Thymus (tissue), 14 donors: Measurements from ENCODE around the gene GTF2A2. TPM values are rescaled to one million over a fixed set of nuclear protein-coding genes. Genes with fewer than 3 reads are reported as not detected.
"Not testable (repeated sequence)": the region's sequence is repeated elsewhere in the genome, so short reads cannot be mapped to it uniquely, and the experiment has no call there.

Experiments
- DNase-seq, 9 donors: peaks; one replicate each; pipeline ENCODE4 v3.0.0-alpha.2; 2013; ENCODE audit warnings: low spot score in 9 of 9, low read depth in 6 of 9, missing footprints in 1 of 9
- H3K27ac ChIP-seq, 2 donors: one replicate each; pipeline ENCODE4 v1.5.1; 2013; ENCODE audit warnings: control low read depth in 1 of 2, low read depth in 1 of 2, low read length in 1 of 2, mild to moderate bottlenecking in 1 of 2, moderate library complexity in 1 of 2
- H3K27me3 ChIP-seq, 2 donors: one replicate each; pipeline ENCODE4 v1.5.1; 2013; ENCODE audit warnings: low read length in 1 of 2; ENCODE audit not compliant: control insufficient read depth in 2 of 2, insufficient read depth in 1 of 2
- H3K36me3 ChIP-seq, 2 donors: one replicate each; pipeline ENCODE4 v1.5.1; 2013; ENCODE audit warnings: low read length in 1 of 2, mild to moderate bottlenecking in 1 of 2, moderate library complexity in 1 of 2; ENCODE audit not compliant: control insufficient read depth in 2 of 2, insufficient read depth in 2 of 2
- H3K4me1 ChIP-seq, 2 donors: one replicate each; pipeline ENCODE4 v1.5.1; 2013; ENCODE audit warnings: low read length in 2 of 2; ENCODE audit not compliant: control insufficient read depth in 2 of 2, insufficient read depth in 2 of 2
- H3K4me3 ChIP-seq, 2 donors: one replicate each; pipeline ENCODE4 v1.5.1; 2013; ENCODE audit warnings: low read length in 2 of 2, control low read depth in 1 of 2, mild to moderate bottlenecking in 1 of 2
- H3K9me3 ChIP-seq, 2 donors: one replicate each; pipeline ENCODE4 v1.5.1; 2013; ENCODE audit warnings: low read length in 1 of 2, mild to moderate bottlenecking in 1 of 2; ENCODE audit not compliant: control insufficient read depth in 2 of 2, insufficient read depth in 1 of 2
- WGBS: extraction: QIAGEN DNeasy Blood & Tissue Kit; methylation state at CpG from one replicate; pipeline ENCODE4 v1.1.7; 2013; 5-methylcytosine and 5-hydroxymethylcytosine counted together
- long read RNA-seq, 10 donors: transcript quantifications; one replicate each; lab custom pipeline, GENCODE V29; 2026
- polyA plus RNA-seq: library from polyadenylated mRNA; stranded (reverse); fragments of 200-250 nt; gene quantifications from one replicate; pipeline ENCODE4 v1.2.3, GENCODE V29; 2013
- total RNA-seq: library from RNA; stranded (reverse); fragments of 120-200 nt; gene quantifications from one replicate; pipeline ENCODE4 v1.2.4, GENCODE V29; 2013
- donor health status: healthy.

GTF2A2 gene, protein sequence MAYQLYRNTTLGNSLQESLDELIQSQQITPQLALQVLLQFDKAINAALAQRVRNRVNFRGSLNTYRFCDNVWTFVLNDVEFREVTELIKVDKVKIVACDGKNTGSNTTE
- total RNA-seq (90.2 TPM), polyA plus RNA-seq (150 TPM)
- long read RNA-seq, donor 1, partial matches to known transcripts, result 0 of 3 reads
- long read RNA-seq, donor 1, other reads (novel, unspliced or antisense), result 0 of 3 reads
- long read RNA-seq, donor 2, result 0 reads
- long read RNA-seq, donor 3, transcript GTF2A2-202 (5 exons, 1,582 nt), result major isoform, 90 of 116 reads
- long read RNA-seq, donor 3, transcript GTF2A2-203 (5 exons, 758 nt), result minor isoform, 7 of 116 reads
- long read RNA-seq, donor 3, partial matches to known transcripts, result 13 of 116 reads
- long read RNA-seq, donor 3, other reads (novel, unspliced or antisense), result 0 of 116 reads
- long read RNA-seq, donor 4, transcript GTF2A2-202 (5 exons, 1,582 nt), result major isoform, 24 of 25 reads
- long read RNA-seq, donor 4, partial matches to known transcripts, result 0 of 25 reads
- long read RNA-seq, donor 4, other reads (novel, unspliced or antisense), result 0 of 25 reads
- long read RNA-seq, donor 5, transcript GTF2A2-202 (5 exons, 1,582 nt), result major isoform, 105 of 129 reads
- long read RNA-seq, donor 5, partial matches to known transcripts, result 6 of 129 reads
- long read RNA-seq, donor 5, other reads (novel, unspliced or antisense), result 8 of 129 reads
- long read RNA-seq, donor 6, transcript GTF2A2-202 (5 exons, 1,582 nt), result major isoform, 36 of 41 reads
- long read RNA-seq, donor 6, partial matches to known transcripts, result 0 of 41 reads
- long read RNA-seq, donor 6, other reads (novel, unspliced or antisense), result 0 of 41 reads
- long read RNA-seq, donor 7, transcript GTF2A2-202 (5 exons, 1,582 nt), result major isoform, 54 of 58 reads
- long read RNA-seq, donor 7, partial matches to known transcripts, result 0 of 58 reads
- long read RNA-seq, donor 7, other reads (novel, unspliced or antisense), result 0 of 58 reads
- long read RNA-seq, donor 8, transcript GTF2A2-202 (5 exons, 1,582 nt), result major isoform, 17 of 18 reads
- long read RNA-seq, donor 8, partial matches to known transcripts, result 0 of 18 reads
- long read RNA-seq, donor 8, other reads (novel, unspliced or antisense), result 0 of 18 reads
- long read RNA-seq, donor 9, transcript GTF2A2-202 (5 exons, 1,582 nt), result major isoform, 46 of 48 reads
- long read RNA-seq, donor 9, partial matches to known transcripts, result 0 of 48 reads
- long read RNA-seq, donor 9, other reads (novel, unspliced or antisense), result 0 of 48 reads
- long read RNA-seq, donor 10, transcript GTF2A2-202 (5 exons, 1,582 nt), result major isoform, 41 of 49 reads
- long read RNA-seq, donor 10, partial matches to known transcripts, result 0 of 49 reads
- long read RNA-seq, donor 10, other reads (novel, unspliced or antisense), result 5 of 49 reads

DNA sequence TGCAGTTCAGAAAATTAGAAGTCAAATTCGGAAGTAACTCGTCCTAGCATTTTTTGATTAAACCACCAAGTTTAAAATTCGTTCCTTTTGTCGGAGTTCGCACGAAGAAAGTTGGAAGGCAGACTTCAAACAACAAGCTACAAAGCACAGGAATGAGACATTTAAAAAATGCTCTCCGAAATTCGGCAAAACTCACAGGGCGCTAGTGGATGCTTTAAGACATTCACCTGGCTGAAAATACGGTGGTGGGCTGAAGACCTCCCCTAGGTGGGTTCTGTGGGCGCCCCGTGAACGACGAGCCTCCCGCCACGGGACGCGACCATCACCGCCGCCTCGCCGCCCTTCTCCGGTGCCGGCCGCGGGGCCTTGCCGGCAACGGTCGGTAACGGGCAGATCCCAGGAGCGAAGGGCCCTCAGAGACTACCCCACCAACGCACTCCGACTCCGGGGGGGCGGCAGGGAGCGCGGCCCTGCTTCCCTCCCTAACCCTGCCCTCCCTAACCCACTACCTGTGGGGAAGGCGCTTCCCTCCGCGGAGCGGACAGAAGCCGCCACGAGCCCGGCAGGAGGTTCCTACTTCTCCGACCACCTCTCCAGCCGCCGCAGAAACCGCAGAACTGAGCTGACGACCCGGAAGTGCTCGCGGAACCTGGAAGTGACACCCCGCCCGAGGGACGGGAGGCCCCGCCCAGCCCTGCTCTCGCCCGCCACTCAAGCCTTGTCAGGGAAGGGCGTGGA is at the start of gene GTF2A2:
Gene GTF2A2, minus strand, starts transcription at position 619 of the 738 bp plus-strand sequence. CDS start 5,238 bp downstream, outside the sequence.
- Histone ChIP-seq H3K36me3 (peaks cover 12 to 35% of the 10 kb centered on the region in 2 donors), H3K27ac (peak within 1 kb of the TSS; percentile 79 to 90), H3K9me3 (no peaks in the 10 kb centered on the region), H3K27me3 (no peaks in the 10 kb centered on the region), H3K4me3 (peak within 1 kb of the TSS; percentile 71 to 82), H3K4me1 (peaks cover 3 to 4% of the 10 kb centered on the region in 2 donors)
- peak; percentile 73 to 93 (median 86) for DNase-seq
- WGBS, result under 1% methylated on average over 59 of the region's 59 CpGs

DNA sequence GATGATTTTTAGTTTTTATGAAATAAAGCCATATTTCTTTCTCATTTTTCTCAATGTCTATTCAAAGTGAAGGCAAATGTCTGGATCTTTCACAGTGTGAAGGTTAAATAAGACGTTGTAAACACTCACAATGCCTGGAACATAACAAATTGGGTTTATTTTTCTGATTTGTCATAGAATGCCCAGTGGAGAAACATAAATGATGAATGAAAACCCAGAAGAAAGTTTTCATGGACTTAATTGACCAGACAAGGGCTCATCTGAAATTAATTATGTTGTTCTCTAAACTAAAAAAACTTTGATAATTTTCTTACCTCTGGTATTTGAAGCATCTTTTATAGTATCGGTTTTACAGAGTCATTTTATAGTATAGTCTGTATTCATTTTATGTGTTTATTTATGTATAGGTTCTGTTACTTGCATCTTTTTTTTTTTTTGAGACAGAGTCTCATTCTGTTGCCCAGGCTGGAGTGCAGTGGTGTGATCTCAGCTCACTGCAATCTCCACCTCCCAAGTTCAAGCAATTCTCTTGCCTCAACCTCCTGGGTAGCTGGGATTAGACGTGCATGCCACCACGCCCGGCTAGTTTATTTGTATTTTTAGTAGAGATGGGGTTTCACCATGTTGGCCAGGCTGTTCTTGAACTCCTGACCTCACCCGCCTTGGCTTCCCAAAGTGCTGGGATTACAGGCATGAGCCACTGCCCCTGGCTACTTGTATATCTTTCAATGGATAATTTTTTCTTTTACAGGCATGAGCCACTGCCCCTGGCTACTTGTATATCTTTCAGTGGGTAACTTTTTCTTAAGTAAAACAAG is 46.9 kb upstream of the GTF2A2 start:
- no peaks in the 10 kb centered on the region for H3K4me1 ChIP-seq
- no peaks in the 10 kb centered on the region for H3K27me3 ChIP-seq
- no peak overlapping the region for H3K27ac ChIP-seq
- 93% methylated on average over 6 of the region's 6 CpGs for WGBS
- DNase-seq, result no peak
- H3K4me3 ChIP-seq, result no peak overlapping the region
- H3K9me3 ChIP-seq, result no peaks in the 10 kb centered on the region
- H3K36me3 ChIP-seq, result no peaks in the 10 kb centered on the region

DNA sequence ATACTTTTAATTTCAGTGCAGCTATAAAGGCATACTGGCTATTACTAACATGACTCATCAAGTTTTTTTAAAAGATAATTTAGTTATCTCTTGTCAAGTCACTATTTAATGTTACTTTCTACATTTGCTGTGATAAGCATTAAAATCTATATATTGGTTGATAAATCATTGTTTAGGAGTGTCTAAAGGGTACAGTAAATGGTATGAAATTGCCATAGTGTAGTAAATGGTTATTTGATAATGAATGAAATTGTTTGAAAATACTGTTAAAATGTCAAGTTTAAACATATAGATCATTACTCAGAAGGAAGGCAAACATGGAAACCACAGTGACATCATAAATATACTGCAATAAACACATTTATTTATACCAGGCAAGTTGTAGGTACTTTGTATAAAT is 45.0 kb upstream of the GTF2A2 start:
- no peak for DNase-seq
- Histone ChIP-seq H3K27me3 (no peaks in the 10 kb centered on the region), H3K4me1 (no peaks in the 10 kb centered on the region), H3K9me3 (no peaks in the 10 kb centered on the region), H3K27ac (no peak overlapping the region), H3K36me3 (no peaks in the 10 kb centered on the region), H3K4me3 (no peak overlapping the region)

DNA sequence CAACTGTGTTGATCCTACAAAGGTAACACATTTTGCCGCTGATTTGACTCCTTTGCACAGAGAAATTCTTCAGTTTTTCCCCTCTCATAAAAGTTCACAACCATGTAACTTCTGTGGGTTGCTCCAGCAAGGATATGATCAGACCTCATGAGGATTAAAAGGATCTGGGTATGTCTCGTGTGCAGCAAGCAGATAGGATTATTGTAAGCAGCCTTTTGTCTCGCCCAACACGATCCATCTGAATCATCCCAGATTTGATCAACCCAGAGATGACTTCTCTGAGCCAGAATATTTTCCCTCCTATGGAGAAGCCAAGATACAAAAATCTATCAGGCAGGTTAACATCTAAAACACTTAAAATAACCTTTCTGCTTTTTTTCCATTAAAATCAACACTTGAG is 44.6 kb upstream of the GTF2A2 start:
- Histone ChIP-seq H3K27ac (no peak overlapping the region), H3K27me3 (no peaks in the 10 kb centered on the region), H3K36me3 (no peaks in the 10 kb centered on the region), H3K9me3 (no peaks in the 10 kb centered on the region), H3K4me3 (no peak overlapping the region), H3K4me1 (no peaks in the 10 kb centered on the region)
- WGBS, result 96% methylated on average over 4 of the region's 4 CpGs
- no peak for DNase-seq

DNA sequence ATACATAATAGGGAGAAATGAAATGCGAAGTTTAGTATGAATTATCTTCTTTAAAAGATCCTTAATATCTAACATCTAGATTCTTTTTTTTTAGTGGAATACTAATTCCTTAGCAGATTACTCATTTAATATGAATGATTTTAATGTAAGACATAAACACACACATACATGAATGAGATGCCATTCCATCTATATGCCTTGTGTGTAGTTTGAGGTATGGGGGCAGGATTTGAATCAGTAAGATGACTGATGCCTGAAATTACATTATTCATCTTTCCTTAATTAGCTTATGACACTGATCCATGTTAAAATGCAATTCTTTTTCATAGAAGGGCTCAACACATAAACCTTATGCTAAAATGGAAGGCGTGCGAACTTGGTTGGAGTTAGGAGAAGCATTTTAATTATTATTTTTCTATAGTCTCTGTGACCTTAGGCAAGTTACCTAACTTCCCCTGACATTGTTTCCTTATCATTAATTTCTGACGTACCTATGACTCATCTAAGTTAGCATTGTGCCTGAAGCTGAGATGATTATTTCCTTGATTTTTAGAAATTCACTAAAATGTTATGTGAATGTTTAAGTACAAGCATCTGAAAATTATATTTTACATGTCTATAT is 42.6 kb upstream of the GTF2A2 start:
- Histone ChIP-seq H3K27ac (no peak overlapping the region), H3K27me3 (no peaks in the 10 kb centered on the region), H3K36me3 (no peaks in the 10 kb centered on the region), H3K9me3 (no peaks in the 10 kb centered on the region), H3K4me3 (no peak overlapping the region), H3K4me1 (no peaks in the 10 kb centered on the region)
- 97% methylated on average over 4 of the region's 4 CpGs for WGBS
- no peak for DNase-seq

DNA sequence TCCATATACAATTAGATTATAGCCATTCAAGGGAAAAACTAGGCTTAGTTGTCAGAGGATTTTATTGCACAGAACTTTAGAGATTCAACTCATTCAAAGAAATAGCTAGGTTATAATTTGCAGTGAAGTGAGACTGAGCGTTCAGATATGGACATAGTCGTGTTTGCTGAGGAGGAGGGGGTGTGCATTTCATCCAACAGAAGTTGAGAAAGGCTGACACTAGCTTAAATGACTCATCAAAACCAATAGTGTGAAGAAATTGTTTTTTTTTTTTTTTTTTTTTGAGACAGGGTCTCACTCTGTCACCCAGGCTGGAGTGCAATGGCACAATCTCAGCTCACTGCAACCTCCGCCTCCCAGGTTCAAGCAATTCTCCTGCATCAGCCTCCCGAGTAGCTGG is 40.8 kb upstream of the GTF2A2 start:
- H3K36me3 ChIP-seq, H3K27ac ChIP-seq, H3K27me3 ChIP-seq, H3K4me3 ChIP-seq, H3K4me1 ChIP-seq, DNase-seq, H3K9me3 ChIP-seq: not testable (repeated sequence)
- 96% methylated on average over 4 of the region's 4 CpGs for WGBS

DNA sequence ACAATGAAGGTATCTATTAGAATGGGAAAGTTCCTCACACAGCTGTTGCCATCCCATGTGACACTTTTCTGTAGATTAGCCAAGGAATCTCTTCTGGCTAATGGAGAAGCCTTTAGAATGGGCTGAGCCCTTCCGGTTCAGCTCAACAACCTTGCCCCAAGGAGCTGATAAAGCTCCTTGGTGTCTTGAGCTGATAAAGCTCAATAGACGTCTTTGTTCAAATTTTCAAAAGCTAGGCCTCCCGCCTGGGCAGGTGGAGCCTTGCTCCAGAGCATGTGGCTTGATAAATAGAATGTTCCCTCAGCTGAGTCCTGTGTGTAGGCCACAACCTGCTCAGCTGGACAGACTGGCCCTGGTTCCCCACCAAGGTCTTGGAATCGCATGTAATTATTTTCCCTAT is 39.0 kb upstream of the GTF2A2 start:
- Histone ChIP-seq H3K27me3 (no peaks in the 10 kb centered on the region), H3K4me1 (no peaks in the 10 kb centered on the region), H3K4me3 (no peak overlapping the region), H3K27ac (no peak overlapping the region), H3K9me3 (no peaks in the 10 kb centered on the region), H3K36me3 (no peaks in the 10 kb centered on the region)
- WGBS, result 97% methylated on average over 4 of the region's 4 CpGs
- DNase-seq, result no peak
